ENCODE measurements around the gene TRIM9.
A peak's percentile ranks its signal among the peaks of the same experiment; 100 is the strongest.
"Not testable (repeated sequence)": the region's sequence is repeated elsewhere in the genome, so short reads cannot be mapped to it uniquely, and the experiment has no call there.

The TRIM9 gene

GRCh38 chr14:50944647-50945413, 150.1 kb downstream of the TRIM9 start:
- H3K27ac ChIP-seq = peak overlapping the region; percentile 86
- peak overlapping the region; percentile 85 to 99 for H3K4me3 ChIP-seq (ENCODE audit: low read depth in 1 of 2, low read length in 1 of 2)
- TF ChIP-seq CTCF (IDR thresholded peaks at IDR 0.05) = no peak

GRCh38 chr14:50943943-50944646, 150.8 kb downstream of the TRIM9 start, which contains the start of gene PYGL:
TSS of gene PYGL (minus strand) at chr14:50944483. CDS start at chr14:50944403, 80 bp downstream.
- Histone ChIP-seq H3K27me3 (no peaks in the 10 kb centered on the region), H3K4me3 (ENCODE audit: low read depth in 1 of 2, low read length in 1 of 2) (peak within 1 kb of the TSS; percentile 85 to 99), H3K27ac (peak within 1 kb of the TSS; percentile 86), H3K9me3 (no peaks in the 10 kb centered on the region), H3K36me3 (peaks cover 29% of the 10 kb centered on the region), H3K4me1 (ENCODE audit: control insufficient read depth in 1 of 2, insufficient read depth in 1 of 2, low read depth in 1 of 2, low read length in 1 of 2) (peaks cover 68 to 73% of the 10 kb centered on the region in 2 experiments)
- TF ChIP-seq CTCF (IDR thresholded peaks at IDR 0.05) = no peak

More at GRCh38 chr14:50944647-50945413, 150.1 kb downstream of the TRIM9 start:
- H3K9me3 ChIP-seq = no peaks in the 10 kb centered on the region
- H3K4me1 ChIP-seq (ENCODE audit: control insufficient read depth in 1 of 2, insufficient read depth in 1 of 2, low read depth in 1 of 2, low read length in 1 of 2) = peaks cover 61 to 66% of the 10 kb centered on the region in 2 experiments
- peaks cover 28% of the 10 kb centered on the region for H3K36me3 ChIP-seq
- H3K27me3 ChIP-seq = no peaks in the 10 kb centered on the region

GRCh38 chr14:50943261-50943942, 151.5 kb downstream of the TRIM9 start:
- Histone ChIP-seq H3K4me1 (ENCODE audit: control insufficient read depth in 1 of 2, insufficient read depth in 1 of 2, low read depth in 1 of 2, low read length in 1 of 2) (peaks cover 73% of the 10 kb centered on the region in 2 experiments), H3K27me3 (no peaks in the 10 kb centered on the region), H3K27ac (peak overlapping the region; percentile 86), H3K4me3 (ENCODE audit: low read depth in 1 of 2, low read length in 1 of 2) (peak overlapping the region; percentile 85 to 99), H3K36me3 (peaks cover 29% of the 10 kb centered on the region), H3K9me3 (no peaks in the 10 kb centered on the region)
- TF ChIP-seq CTCF (IDR thresholded peaks at IDR 0.05) = no peak

- H3K9me3 ChIP-seq, H3K27me3 ChIP-seq: not testable (repeated sequence)
- H3K4me1 ChIP-seq (ENCODE audit: control insufficient read depth in 1 of 2, insufficient read depth in 1 of 2, low read depth in 1 of 2, low read length in 1 of 2) = peaks cover 70 to 78% of the 10 kb centered on the region in 2 experiments
- H3K4me3 ChIP-seq (ENCODE audit: low read depth in 1 of 2, low read length in 1 of 2) = peak overlapping the region; percentile 85 to 99
- peaks cover 29% of the 10 kb centered on the region for H3K36me3 ChIP-seq
- peak overlapping the region; percentile 86 for H3K27ac ChIP-seq
Measured at GRCh38 chr14:50941638-50942037, 153.3 kb downstream of the TRIM9 start.

GRCh38 chr14:50941151-50941550, 153.8 kb downstream of the TRIM9 start:
- no peak for TF ChIP-seq CTCF (IDR thresholded peaks at IDR 0.05)
- no peaks in the 10 kb centered on the region for H3K27me3 ChIP-seq
- H3K9me3 ChIP-seq = no peaks in the 10 kb centered on the region
- H3K36me3 ChIP-seq = peaks cover 33% of the 10 kb centered on the region
- H3K4me3 ChIP-seq (ENCODE audit: low read depth in 1 of 2, low read length in 1 of 2) = peak overlapping the region; percentile 85 to 99
- peaks cover 70 to 79% of the 10 kb centered on the region in 2 experiments for H3K4me1 ChIP-seq (ENCODE audit: control insufficient read depth in 1 of 2, insufficient read depth in 1 of 2, low read depth in 1 of 2, low read length in 1 of 2)
- H3K27ac ChIP-seq = peak overlapping the region; percentile 86

Data from neutrophil (primary cell).